WTC11 (cell line): ENCODE data around the gene MAX.

ENCODE experiments used
- CTCF ChIP-seq: fragments of 200-600 bp; IDR thresholded peaks from 2 replicates; pipeline ENCODE4 v1.8.0; 2022; ENCODE audit warnings: antibody characterized with exemption
- ETV6 ChIP-seq: sonication (generic); formaldehyde crosslinking; IDR thresholded peaks from 2 replicates; pipeline ENCODE4 v1.8.1; 2022; ENCODE audit warnings: mild to moderate bottlenecking, missing genetic modification reagents
- JAZF1 ChIP-seq: fragments of 250-450 bp; sonication (Bioruptor Pico); IDR thresholded peaks from 2 replicates; pipeline ENCODE4 v1.9.0; 2021; ENCODE audit warnings: moderate library complexity, mild to moderate bottlenecking, inconsistent platforms
- MAX ChIP-seq: sonication (generic); formaldehyde crosslinking; IDR thresholded peaks from 2 replicates; pipeline ENCODE4 v1.8.0; 2022; ENCODE audit warnings: mild to moderate bottlenecking, missing genetic modification reagents
- RELA ChIP-seq: sonication (generic); formaldehyde crosslinking; IDR thresholded peaks from 2 replicates; pipeline ENCODE4 v1.8.1; 2022; ENCODE audit warnings: missing genetic modification reagents, mild to moderate bottlenecking, borderline replicate concordance
- ZNF317 ChIP-seq: sonication (generic); formaldehyde crosslinking; IDR thresholded peaks from 2 replicates; pipeline ENCODE4 v1.8.1; 2023; ENCODE audit warnings: low read depth, mild to moderate bottlenecking, moderate library complexity, missing genetic modification reagents, borderline replicate concordance
- ZNF512 ChIP-seq: sonication (generic); formaldehyde crosslinking; IDR thresholded peaks from 2 replicates; pipeline ENCODE4 v1.8.1; 2022; ENCODE audit warnings: missing genetic modification reagents, borderline replicate concordance
- ZSCAN18 ChIP-seq: fragments of 250-450 bp; sonication (Bioruptor Pico); IDR thresholded peaks from 2 replicates; pipeline ENCODE4 v2.1.2; 2022; ENCODE audit warnings: mild to moderate bottlenecking, moderate library complexity

GRCh38 chr14:65042731-65043372 lies 59.5 kb downstream of the MAX start:
- TF ChIP-seq CTCF: no peak
- no peak for TF ChIP-seq ZNF317
- no peak for TF ChIP-seq ZNF512 (CRISPR knock-in tag)
- TF ChIP-seq MAX (CRISPR knock-in tag): no peak
- TF ChIP-seq ZSCAN18: no peak
- no peak for TF ChIP-seq ETV6 (CRISPR knock-in tag)
- no peak for TF ChIP-seq JAZF1 (CRISPR knock-in tag)
- TF ChIP-seq RELA (CRISPR knock-in tag): no peak
